WI38 (cell line): Measurements from ENCODE around the gene PDE1A.
A peak's percentile ranks its signal among the peaks of the same experiment; 100 is the strongest.

Experiments
- H3K4me3 ChIP-seq: 2 replicates; pipeline ENCODE4 v1.5.1; 2011; ENCODE audit warnings: low read depth, mild to moderate bottlenecking, control low read depth, low read length
- TF ChIP-seq, protein P1 (sequence below): IDR thresholded peaks from 2 replicates; pipeline ENCODE4 v1.5.1; 2012; ENCODE audit warnings: low read depth, mild to moderate bottlenecking, control low read depth, low read length

Gene PDE1A

DNA sequence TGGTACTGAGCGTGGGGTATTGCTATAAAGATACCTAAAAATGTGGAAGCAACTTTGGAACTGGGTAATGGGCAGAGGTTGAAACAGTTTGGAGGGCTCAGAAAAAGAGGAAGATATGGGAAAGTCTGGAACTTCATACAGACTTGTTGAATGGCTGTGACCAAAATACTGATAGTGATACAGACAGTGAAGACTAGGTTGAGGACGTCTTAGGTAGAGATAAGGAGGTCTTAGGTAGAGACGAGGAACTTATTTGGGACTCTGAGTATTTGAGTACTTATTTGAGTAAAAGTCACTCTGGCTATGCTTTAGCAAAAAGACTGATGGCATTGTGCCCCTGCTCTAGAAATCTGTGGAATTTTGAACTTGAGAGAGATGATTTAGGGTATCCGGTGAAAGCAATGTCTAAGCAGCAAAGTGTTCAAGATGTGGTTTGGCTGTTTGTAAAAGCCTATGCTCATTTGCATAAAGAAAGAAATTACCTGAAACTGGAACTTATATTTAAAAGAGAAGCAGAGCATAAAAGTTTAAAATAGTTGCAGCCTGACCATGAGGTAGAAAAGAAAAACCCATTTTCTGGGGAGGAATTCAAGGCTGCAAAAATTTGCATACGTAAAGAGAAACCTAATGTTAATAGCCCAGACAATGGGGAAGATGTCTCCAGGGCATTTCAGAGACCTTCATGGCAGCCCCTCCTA, 219.6 kb downstream of the PDE1A start:
- H3K4me3 ChIP-seq: no peak overlapping the region
- TF ChIP-seq, protein P1, sequence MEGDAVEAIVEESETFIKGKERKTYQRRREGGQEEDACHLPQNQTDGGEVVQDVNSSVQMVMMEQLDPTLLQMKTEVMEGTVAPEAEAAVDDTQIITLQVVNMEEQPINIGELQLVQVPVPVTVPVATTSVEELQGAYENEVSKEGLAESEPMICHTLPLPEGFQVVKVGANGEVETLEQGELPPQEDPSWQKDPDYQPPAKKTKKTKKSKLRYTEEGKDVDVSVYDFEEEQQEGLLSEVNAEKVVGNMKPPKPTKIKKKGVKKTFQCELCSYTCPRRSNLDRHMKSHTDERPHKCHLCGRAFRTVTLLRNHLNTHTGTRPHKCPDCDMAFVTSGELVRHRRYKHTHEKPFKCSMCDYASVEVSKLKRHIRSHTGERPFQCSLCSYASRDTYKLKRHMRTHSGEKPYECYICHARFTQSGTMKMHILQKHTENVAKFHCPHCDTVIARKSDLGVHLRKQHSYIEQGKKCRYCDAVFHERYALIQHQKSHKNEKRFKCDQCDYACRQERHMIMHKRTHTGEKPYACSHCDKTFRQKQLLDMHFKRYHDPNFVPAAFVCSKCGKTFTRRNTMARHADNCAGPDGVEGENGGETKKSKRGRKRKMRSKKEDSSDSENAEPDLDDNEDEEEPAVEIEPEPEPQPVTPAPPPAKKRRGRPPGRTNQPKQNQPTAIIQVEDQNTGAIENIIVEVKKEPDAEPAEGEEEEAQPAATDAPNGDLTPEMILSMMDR: no peak

GRCh38 chr2:182197529-182197928, 229.3 kb downstream of the PDE1A start:
- TF ChIP-seq, protein P1: no peak
- H3K4me3 ChIP-seq: no peak overlapping the region

GRCh38 chr2:182193291-182193690, 233.5 kb downstream of the PDE1A start:
- no peak overlapping the region for H3K4me3 ChIP-seq
- TF ChIP-seq, protein P1: no peak

DNA sequence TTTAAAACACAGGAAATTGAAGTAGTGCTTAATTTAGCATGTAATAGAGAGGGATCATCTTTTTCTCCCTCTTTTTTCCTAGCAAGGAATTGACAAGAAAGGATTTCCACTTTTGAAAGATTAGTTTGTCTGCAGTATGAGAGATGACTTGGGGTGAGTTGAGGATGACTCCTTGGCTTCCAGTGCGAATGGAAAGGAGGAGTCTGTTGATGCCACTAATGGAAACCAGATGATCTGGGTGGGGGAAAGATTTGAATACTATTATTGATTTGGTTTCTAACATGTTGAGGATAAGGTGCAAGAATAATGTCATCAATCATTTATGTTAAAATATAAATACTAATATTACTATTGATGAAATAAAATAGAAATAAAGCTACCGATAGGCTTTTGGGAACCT, 235.8 kb downstream of the PDE1A start:
- TF ChIP-seq, protein P1: no peak
- H3K4me3 ChIP-seq: no peak overlapping the region

DNA sequence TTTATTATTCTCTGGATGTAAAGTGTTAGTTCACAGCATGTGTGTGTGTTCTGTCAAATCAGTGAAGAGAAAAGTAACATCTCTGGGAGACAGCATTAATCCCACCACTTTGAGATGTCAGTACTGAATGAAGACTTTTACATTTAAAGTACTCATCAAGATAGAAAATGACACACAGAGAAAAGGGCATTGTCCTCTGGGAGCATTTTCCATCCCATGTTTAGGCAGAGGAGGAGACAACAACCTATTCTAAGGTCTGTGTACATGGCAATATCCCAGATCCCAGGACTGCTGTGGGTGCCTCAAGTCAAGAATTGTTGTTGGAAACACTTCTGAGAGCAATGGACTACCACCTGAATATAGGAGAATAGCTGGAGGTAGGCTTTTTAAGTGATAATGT, 239.7 kb downstream of the PDE1A start:
- H3K4me3 ChIP-seq: no peak overlapping the region
- TF ChIP-seq, protein P1: no peak

DNA sequence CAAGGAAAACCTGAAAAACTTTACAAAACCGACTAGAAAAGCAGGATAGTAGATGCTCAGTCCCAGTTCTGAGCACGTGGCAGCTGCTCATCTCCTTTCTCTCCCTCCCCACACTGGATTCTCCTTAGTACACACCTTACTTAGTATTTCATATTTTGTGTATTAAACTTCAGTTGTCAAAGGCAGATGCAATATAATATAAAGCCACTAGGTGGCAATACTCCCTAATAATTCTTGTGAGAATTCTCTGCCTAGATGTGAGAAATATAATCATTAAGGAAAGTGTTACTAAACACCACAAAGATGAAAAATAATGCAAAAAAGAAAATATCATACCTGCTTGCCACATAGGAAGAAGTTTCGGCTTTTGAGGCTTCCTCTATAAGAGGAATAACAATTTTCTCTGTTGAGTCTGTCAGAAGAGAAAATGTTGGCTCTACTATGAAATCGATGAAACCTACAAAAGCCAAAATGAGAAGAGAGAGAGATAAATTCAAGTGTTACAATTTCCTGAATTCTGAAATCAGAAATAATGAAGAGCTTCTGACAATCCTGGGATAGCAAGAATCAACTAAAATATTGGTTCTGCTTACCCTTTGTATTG, 240.6 kb downstream of the PDE1A start:
- no peak overlapping the region for H3K4me3 ChIP-seq
- TF ChIP-seq, protein P1: peak; percentile 21; the same call in 1 of the 2 replicates

DNA sequence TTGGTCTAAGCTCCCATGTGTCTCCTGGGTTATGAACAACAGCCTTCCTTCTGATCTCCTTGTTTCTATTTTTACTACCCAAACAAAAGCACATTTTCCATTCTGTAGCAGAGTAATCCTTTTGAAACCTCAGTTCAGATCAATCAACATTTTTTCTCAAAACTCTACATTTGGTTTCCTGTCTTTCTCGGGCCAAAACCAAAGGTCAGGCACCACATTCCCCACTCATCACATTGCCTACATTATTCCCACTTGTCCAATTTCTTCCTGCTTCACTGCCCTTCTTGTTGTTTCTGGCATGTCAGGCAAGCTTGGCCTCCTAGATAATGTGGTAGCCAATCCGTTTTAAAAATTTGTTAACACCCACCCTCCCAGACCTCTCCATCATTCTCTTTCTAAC, 244.4 kb downstream of the PDE1A start:
- no peak overlapping the region for H3K4me3 ChIP-seq
- TF ChIP-seq, protein P1: no peak
